Stimulated activated CD8-positive, alpha-beta memory T cell treated with anti-CD3 and anti-CD28 coated beads, Interleukin-7, amount 100 ng/mL, for 24 hours (primary cell): ENCODE data around the gene TNFRSF14.

Source experiments
- DNase-seq: peaks from one replicate; pipeline ENCODE4 v3.0.0-alpha.2; 2020; ENCODE audit warnings: low read depth

TNFRSF14 gene

DNA sequence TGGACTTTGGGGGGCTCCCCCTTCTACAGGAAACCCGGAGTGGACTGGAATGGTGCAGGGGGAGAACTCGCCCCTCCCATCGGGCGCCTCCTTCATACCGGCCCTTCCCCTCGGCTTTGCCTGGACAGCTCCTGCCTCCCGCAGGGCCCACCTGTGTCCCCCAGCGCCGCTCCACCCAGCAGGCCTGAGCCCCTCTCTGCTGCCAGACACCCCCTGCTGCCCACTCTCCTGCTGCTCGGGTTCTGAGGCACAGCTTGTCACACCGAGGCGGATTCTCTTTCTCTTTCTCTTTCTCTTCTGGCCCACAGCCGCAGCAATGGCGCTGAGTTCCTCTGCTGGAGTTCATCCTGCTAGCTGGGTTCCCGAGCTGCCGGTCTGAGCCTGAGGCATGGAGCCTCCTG lies at the start of gene TNFRSF14:
Gene TNFRSF14, plus strand, starts transcription at position 95 of the 401 bp plus-strand sequence. Its CDS starts 294 bp downstream, at position 389.
- DNase-seq, result no peak

DNA sequence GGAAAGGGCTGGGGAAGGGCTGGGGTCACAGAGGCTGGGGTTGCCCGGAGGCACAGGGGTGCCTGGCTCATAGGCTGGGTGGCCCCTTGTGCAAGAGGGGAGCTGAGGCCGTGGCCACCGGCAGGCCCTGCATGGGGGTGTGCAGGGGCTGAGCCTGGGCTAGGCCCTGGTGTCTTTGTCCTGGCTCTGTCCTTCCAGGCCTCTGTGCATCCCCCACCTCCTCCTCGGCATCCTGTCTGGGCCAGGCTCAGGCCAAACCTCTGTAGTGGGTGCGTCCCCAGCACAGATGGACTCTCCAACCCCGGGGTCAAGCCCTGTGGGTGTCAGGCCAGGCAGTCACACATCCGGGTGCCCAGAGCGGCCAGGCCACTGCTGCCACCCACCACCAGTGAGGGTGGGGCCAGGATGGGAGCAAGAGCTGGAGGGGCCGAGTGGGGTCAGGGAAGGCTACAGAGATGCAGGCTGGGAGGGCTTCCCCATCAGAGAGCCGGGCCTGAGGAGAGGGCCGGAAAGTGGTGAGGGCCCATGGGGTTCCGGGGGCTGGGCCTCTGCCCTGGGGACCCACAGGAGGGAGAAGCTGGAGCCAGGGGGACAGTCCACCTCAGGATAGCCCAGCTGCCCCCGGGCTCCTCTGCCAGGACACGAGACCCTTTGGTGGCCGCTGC lies 49.1 kb upstream of the TNFRSF14 start:
- no peak for DNase-seq

DNA sequence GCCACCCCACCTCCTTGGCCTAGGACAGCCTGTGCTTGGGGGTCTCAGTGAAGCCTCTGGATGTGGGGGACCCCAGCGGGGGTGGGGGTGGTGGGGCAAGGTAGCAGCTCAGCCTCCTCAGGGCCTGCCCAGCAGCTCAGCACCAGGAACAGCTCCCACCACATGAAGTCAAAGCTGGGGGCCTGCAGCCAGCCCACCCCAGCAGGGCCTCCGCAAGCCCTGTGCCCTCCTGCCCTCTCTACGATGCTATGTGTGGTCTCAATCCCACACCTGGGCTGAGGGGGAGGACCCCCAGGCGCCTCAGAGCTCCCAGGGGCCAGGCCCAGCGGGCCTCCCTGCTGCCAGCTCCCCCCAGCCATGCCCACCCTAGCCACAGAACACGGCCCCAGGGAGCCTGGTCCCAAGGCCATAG lies 48.4 kb upstream of the TNFRSF14 start:
- DNase-seq, result no peak

DNA sequence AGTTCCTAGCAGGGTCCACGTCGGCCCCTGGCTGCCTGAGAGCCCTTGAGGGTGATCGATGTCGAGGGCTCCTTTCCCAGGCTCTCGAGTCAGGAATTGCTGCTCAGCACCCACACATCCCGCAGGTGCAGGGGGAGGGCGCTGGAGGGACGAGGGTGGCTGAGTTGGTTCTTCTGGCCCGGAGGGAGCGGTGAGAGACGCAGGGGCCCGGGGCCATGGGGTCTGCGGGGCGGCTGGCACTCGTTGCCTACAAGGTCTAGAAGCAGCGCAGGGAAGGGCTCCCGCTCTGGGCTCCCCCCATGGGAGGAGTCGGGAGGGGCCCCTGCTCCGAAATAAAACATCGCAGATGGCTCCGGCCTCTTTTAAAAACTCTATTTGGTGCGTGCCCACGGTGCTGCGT lies 48.0 kb upstream of the TNFRSF14 start:
- no peak for DNase-seq

DNA sequence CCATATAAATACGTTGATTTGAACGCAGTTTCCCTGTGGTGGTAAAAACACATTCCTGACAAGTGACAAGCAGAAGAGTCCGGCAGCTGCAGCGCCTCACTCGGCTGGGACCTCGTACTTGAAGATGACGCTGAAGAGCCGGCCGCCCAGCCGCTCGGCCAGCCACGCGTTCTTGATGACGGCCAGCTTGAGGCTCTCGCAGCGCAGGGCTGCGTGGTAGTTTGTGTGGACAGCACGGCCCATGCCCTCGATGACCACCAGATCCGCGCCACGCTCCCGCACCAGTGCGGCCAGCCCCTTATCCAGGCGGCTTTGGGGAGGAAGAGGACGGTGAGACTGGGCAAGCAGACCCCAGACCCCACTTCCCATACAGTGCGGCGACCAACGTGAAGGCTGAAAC lies 47.4 kb upstream of the TNFRSF14 start:
- DNase-seq, result no peak

DNA sequence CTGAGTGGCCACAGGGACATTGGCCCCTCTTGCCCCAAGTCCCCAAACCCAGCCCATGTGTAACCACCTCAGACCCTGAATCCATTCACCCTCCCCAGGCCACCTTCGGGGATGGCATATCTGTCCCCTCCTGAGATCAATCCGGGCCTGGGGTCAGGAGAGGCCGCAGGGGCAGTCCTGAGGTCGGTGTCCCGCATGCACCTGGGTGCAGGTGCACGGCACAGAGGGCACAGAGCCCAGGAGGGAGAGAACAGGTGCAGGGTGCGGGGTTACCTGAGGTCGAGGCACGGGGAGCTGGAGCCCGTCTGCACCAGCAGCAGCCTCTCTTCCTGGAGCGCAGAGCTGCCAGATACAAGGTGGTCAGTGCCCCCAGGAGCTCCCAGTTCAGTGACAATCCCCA lies 46.6 kb upstream of the TNFRSF14 start:
- DNase-seq, result no peak

DNA sequence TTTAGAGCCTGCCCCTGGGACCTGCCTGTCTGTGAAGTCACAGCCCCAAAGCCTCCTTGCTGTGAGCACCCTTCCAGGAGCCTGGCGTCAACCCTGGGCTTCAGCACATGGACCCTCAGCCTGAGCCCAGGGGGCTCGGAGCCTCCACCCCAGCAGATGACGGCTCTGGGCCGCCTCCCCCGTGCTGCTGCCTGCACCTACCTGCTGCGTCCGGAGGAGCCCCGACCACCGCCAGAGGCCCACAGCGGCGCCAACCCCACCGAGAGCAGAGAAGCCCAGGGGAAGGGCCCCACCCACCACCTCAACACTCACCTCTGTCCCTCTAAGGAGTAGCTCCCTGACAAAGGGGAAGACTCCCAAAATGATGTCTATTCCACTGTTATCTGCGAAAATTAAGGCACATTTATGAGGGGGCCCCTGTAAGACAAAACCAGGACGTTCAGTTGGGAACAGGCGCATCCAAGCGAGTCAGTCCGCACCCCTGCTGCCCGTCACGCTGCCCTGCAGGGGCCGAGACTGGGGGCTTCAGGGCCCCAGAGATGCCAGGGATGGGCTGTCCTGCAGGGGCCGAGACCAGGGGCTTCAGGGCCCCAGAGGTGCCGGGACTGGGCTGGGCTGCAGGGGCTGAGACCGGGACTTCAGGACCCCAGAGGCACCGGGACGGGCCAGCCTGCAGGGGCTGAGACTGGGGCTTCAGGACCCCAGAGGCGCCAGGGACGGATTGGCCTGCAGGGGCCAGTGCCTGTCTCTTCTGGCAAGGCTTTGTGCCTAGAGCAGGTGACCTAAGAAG lies 45.6 kb upstream of the TNFRSF14 start:
- DNase-seq, result no peak

DNA sequence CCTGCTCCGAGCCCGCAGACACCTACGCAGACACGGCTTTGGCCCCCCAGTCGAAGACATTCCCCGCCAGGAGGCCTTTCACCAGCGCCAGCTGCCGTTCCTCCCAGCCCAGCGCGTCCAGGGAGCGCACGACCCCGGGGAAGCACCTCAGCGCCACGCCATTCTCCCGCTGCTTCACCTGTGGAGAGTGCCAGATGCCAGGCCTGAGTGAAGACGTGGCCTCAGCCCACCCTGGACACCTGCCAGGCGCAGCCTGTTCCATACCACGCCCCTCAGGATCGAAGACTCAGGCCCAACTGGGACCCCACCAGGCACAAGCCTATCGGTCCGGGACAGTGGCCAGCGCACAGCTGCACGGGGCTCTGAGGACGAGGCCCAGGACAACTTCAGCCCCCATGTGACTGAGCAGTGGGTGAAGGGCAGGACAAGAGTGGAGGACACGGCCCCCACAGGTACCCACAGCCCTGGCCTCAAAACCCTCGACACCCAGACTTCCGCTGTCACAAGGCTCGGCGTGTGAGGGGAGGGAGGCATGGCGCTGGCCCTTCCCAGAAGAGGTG lies 43.2 kb upstream of the TNFRSF14 start:
- DNase-seq, result no peak

DNA sequence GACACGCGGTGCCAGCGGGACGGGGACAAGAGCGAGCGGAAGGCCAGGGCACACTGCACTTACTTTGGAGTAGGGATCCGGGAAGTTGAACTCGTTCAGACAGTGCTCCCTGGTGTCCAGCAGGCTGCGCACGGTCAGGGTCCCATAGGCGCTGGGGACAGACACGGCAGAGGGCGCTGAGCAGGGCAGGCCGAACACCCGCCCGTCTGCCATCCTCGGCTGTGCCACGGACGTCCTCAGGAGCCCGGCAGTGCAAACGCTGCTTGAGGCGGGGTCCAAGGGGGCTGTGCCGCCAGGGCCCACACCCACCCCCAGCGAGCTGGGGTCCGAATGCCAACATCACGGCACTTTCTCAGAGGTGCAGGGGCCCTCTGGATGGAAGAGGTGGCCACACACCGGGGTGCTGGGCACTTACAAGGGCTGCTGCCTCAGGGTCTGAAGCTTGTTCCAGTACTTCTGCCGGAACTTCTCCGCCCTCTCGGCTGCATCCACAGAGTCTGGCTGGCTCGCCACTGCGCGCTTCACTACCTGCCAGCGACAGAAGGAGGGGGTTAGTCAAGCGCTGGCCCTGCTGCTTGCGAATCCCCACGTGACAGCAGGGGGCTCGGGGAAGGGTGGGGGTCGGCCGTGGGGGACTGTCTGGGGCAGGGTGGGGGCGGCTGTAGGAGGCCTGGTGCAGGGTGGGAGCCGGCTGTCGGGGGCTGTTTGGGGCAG lies 42.1 kb upstream of the TNFRSF14 start:
- no peak for DNase-seq

DNA sequence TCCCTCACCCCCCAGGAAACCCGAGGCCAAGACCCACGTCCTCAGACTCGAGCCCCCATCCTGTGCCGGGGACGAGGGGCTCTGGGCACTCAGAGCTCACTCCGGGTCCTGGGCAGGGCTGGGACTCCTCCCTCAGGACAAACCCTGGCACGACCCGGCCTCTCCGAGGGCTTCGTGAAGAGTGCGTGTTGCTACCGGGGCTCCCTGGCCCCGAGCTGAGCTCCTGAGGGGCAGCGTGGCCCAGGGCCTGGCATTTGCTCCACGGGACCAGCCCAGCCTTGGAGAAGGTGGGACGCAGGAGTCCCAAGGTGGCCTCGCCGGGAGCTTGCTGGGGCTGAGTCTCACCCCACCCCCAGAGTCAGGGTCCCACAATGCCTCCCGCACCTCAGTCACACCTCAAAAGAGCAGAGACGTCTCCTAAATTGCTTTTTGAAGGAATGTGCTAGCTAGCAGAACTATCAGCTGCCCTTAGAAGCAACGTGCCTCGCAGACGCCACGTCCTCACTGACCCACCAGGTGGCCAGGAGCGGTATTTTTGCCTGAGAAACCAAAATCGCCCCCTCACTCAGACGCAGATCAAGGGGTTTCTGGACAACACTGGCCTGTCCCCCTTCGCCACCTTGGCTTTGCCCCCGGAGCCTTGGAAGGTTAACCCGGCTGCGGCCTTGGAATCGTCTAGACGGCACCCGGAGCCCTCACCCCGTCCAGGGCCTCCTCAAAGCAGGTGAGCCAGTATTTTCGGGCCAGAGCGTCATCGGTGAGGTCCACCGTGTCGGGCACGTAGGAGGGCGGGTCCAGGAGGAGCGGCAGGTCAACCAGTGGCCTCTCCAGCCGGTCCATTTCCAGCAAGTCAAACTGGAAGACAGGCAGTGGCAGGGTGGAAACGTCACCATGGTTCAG lies 41.1 kb upstream of the TNFRSF14 start:
- DNase-seq, result no peak

DNA sequence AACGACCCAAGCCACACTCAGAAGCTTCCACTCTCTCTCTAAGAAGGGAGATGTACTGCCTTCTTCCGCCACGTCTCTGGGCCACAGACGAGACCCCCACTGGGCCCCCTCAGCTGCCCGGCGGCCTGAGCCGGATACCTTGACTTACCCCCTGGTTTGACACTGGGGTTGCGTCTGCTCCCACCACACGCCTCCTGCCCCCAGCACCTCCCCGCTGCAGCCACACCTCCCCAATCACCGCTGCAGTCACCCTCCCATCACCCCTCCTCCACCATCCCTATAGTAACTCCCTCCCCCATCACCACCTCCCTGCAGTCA lies 40.4 kb upstream of the TNFRSF14 start:
- no peak for DNase-seq

DNA sequence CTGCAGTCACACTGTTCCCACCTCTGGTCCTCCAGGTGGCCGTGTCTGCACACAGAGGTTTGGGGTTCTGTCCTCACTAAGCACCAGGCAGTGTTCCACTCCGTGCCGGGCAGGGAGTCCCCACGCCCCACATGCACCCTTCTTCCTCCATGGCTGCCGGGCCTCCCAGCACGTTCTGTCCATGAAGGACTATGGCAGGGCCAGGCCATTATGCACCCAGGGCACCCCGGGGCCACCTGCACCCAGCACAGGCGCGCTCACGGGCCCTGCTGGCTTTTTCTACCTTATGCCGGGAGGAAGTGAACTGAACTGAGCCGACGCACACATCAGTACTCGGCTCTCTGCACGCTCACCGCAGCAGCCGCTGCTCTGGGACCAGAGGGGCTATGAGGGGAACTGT lies 40.0 kb upstream of the TNFRSF14 start:
- no peak for DNase-seq

DNA sequence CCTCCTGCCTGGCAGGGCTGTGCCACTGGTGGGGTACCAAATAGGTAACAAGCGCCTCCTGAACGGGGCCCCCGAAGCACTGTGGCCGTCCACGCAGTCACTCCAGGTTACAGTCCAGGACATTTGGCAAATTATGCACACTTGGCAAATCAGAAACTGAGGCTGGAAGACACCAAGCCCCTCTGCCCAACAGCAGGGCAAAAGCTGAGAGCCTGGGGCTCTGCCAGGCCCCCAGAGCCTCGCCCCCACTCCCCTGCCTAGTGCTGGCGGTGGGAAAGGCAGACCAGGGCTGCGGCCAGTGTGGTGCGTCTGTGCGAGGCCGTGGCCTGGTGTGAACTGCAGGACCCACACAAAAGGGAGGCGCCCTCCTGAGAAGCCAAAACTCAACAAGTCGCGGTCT lies 39.2 kb upstream of the TNFRSF14 start:
- DNase-seq, result no peak

DNA sequence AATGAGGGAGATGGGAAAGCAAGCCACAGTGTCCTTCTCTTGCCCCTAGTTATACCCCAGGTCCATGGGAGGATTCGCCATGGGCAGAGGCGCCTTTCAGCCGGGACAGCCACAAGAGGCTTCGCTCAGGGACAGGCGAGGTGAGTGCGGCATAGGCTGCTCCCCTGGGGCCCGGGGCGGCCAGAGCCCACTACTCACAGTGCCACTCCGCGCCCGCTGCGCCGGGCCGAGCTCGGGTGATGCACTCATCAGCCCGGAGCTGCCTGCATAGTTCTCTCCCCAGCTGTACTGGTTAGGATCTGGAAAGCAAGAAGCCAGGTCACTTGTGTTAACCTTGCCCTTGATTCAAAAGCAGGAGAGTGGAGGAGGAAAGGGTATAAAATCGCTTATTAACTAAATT lies 38.2 kb upstream of the TNFRSF14 start:
- no peak for DNase-seq

DNA sequence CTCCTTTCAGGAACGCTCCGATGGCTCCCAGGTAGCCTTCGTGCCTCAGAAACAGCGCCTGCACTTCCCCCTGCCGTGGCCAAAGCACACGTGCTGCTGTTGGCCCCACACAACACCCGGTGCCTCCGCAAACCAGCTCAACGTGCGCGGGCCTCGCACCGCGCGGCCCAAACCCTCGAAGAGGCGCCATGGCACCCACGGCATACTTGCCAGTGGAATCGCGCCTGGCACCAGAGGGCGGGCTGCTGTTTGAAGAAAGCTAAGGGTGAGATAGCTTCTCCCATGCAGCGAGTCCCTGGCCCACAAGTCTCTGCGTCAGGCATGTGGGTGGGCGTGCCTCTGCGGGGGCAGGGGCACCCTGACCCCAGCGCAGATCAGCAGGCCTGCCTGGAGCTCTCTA lies 37.6 kb upstream of the TNFRSF14 start:
- no peak for DNase-seq

DNA sequence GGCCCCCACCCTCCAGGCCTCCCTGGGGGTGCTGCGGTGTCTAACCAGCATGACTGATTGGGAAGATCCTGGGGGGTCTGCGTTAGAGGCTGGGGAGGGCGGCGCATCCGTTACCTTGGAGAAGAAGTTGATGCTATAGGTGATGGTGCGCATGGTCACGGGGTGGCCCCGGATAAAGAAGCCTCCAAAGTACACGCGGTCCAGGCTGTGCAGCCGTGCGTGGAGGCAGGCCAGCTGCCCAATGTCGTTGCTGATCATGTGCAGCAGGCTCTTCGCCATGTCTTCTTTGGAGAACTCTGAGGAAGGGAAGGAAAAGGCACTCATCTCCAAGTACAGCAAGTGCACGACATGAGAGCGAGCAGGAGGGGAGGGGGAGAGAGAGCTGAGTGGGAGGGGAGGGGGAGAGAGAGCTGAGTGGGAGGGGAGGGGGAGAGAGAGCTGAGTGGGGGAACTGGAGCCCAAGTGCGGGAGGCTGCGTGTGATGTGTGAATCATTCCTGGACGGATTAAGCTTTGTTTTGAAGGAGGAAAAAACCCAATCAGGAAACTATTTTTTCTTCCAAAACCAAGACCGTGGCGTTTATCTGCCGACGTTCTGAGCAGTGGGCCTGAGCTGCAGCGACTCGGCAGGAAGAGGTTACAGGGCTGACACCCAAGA lies 37.0 kb upstream of the TNFRSF14 start:
- DNase-seq, result no peak

DNA sequence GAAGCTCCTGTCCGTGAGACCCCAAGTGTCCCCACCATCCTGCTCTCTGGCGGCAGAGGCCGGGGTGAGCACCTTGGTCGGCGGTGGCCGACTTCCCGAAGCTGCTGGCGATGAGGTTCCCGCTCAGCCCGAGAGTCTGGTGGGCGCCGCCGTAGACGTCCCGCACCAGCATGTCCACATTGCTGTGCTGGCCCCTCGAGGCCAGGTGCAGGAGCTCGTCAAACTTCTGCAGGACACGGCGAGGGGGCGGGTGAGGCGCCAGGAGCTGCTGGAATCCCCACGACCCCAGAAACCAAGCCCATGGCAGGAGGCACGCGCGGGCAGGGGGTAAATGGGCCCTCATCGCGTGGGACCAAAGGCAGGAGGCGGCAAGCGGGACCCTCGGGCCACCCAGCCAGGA lies 36.4 kb upstream of the TNFRSF14 start:
- no peak for DNase-seq

DNA sequence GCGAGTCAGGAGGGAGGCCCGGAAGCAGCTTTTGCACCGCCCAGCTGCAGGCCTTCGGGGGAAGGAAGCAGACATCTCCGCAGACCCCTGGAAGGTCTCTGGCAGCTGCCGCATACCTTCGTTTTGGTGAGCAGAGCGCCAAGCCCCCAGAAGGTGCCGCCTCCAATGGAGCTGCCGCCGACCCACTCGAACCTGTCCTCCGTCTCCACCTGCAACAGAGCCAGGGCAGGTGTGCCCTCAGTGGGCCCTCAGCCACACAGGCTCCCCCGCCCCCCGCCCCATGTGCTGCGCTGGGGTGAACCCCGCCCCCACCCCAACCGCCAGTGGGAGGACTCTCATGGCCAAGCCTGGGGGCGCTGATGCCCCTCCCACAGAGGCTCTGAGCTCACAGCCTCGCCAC lies 36.0 kb upstream of the TNFRSF14 start:
- no peak for DNase-seq

DNA sequence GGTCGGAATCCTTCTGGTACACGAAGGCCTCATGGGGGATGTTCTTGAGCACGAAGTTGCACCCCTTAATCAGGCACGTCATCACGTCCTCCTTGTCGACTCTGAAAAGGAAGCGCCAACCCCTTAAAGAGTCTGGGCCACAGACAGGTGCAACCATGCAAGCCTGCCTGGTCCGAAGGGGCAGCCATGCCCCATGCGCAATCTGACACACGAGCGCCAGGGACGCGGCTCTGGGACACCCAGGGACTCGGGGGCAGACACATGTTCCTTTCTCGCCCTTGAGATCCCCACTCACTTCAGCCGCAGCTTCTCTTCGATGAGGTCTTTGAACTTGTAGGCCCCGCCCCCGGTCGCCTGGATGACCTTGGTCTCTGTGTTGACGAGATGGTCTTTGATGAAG lies 35.4 kb upstream of the TNFRSF14 start:
- no peak for DNase-seq

DNA sequence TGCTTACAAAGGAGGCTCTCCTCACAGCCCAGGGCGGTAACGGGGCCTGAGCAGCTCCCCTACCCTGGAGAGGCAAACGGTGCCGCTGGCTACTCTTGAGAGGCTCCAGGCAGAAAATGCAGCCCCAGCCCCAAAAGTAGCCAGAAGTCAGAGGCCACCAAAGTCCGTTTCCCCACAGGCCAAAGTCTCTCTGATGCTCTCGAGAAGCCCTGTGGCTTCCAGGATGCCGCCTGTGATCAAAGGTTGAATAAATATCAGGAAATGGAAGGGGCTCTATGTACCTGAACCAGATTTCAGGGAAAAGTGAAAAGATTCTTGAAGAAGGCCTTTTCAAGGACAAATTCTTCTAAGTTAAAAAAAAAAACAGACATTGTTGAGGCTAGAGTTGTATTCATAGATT lies 33.9 kb upstream of the TNFRSF14 start:
- no peak for DNase-seq

DNA sequence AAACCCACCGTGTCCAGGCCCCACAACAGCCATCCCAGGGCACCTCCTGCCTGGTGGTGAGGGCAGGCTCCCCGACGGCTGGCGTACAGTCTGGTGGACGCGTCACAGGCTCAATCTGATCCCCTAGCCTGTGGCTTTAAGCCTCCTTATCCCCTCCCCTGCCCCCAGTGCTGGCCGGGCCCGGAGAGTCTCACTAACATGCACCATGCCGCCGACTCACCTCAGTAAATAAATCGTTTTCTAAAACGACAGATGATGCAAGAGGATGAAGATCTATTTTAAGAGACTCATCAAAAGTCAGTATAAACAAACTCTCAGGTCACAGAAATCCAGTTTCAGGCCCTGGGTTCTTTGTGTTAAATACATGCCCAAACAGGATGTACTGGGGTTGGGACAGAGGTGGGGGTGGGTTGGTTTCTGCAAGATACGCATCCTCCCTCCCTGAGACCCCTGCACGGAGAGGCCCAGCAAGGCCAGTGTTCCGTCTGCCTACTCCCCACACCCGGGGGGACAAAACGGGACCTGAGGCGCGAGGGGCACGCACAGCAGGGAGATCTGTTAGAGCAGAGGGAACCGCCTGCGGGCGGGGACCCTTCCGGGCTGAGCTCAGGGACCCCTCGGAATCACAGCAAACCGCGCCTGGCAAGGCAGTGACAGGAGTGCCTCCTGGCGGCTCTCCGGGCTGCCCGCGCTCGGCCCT lies 32.8 kb upstream of the TNFRSF14 start:
- DNase-seq, result no peak
